Left lung (tissue), 10 donors: ENCODE data around the gene SYS1. TPM values are rescaled to one million over a fixed set of nuclear protein-coding genes. Genes with fewer than 3 reads are reported as not detected.
A peak's percentile ranks its signal among the peaks of the same experiment; 100 is the strongest.

Experiments used
- ATAC-seq: fragments of 200-7000 bp; cut with Tn5 transposase; one replicate; pipeline ENCODE4 v1.9.1; 2020; ENCODE audit warnings: moderate library complexity
- DNase-seq, 4 donors: peaks; one replicate each; pipeline ENCODE4 v3.0.0-alpha.2; 2013 to 2020
- H3K27ac ChIP-seq, 2 donors: fragments of 200-600 bp; sonication (generic) in 1 of 2; one replicate each; pipeline versions ENCODE4 v1.5.0 to v1.8.0; 2020 to 2021
- H3K27me3 ChIP-seq, 2 donors: fragments of 200-600 bp; sonication (generic) in 1 of 2; one replicate each; pipeline versions ENCODE4 v1.5.0 to v1.8.0; 2020 to 2021
- H3K36me3 ChIP-seq, 2 donors: fragments of 200-600 bp; sonication (generic) in 1 of 2; one replicate each; pipeline versions ENCODE4 v1.5.0 to v1.8.0; 2020 to 2021
- H3K4me1 ChIP-seq, 2 donors: fragments of 200-600 bp; one replicate each; pipeline ENCODE4 v1.8.0; 2021
- H3K4me3 ChIP-seq, 2 donors: fragments of 200-600 bp; sonication (generic) in 1 of 2; one replicate each; pipeline versions ENCODE4 v1.5.0 to v1.8.0; 2020 to 2021; ENCODE audit warnings: mild to moderate bottlenecking in 1 of 2
- H3K9me3 ChIP-seq, 2 donors: fragments of 200-600 bp; sonication (generic) in 1 of 2; one replicate each; pipeline versions ENCODE4 v1.5.0 to v1.8.0; 2020 to 2021
- intact Hi-C, 2 donors: fragments of 100-400 bp; cut with DNase I; formaldehyde crosslinking; loops; one replicate each; pipeline versions ENCODE4 v1.11.2 to v1.14.2; 2022
- polyA plus RNA-seq, 6 donors: library from polyadenylated mRNA; unstranded; fragments of 120-200 nt; gene quantifications; one replicate each; pipeline ENCODE4 v1.2.1, GENCODE V29; 2013; ENCODE audit not compliant: insufficient read length in 6 of 6
- total RNA-seq, 2 donors: library from RNA; stranded (reverse); fragmentation: NEBNext Ultra II Directional; extraction: Animal tissue kit (Norgen Biotek cat#: 25700); gene quantifications; one replicate each; pipeline ENCODE4 v1.2.1, GENCODE V29; 2021
- TF ChIP-seq, protein P1 (sequence below), 2 donors: fragments of 200-600 bp; sonication (generic) in 1 of 2; IDR thresholded peaks; one replicate each; pipeline versions ENCODE4 v1.5.0 to v1.8.0; 2021; ENCODE audit warnings: antibody characterized with exemption in 2 of 2
- donor health status: DM: no; HTN: yes; CAD: no.
- donor health status: DM: no; HTN: no; CAD: no.

The SYS1 gene
- total and polyA plus RNA-seq, 8 donors = 20.8 to 48.8 (median 24.1) TPM

DNA sequence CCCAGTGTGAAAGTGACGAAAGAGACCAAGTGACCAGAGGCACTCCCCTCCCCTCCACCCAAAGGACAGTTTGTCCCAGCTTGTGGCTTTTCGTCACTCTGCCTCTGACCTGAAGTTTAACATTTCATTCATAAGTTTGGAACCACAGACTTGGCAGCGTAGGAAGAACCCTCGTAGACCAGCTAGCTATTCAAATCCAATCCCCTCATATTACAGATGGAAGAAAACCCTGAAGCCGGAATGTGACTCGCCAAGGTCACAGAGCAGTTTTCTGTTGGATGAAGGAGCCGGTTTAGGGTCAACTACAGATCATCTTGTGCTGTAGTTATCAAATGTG is 3.9 kb upstream of the SYS1 start:
- intact Hi-C loops = no loop called here
- H3K27me3 ChIP-seq = no peaks in the 10 kb centered on the region
- no peak overlapping the region for H3K4me3 ChIP-seq
- no peaks in the 10 kb centered on the region for H3K9me3 ChIP-seq
- H3K27ac ChIP-seq = peak overlapping the region; percentile 77 to 78
- ATAC-seq (peak; percentile 9), DNase-seq (peak in 1 of 4 donors; percentile 72)
- H3K36me3 ChIP-seq = no peaks in the 10 kb centered on the region
- peaks cover 33 to 70% of the 10 kb centered on the region in 2 donors for H3K4me1 ChIP-seq
- TF ChIP-seq, protein P1, sequence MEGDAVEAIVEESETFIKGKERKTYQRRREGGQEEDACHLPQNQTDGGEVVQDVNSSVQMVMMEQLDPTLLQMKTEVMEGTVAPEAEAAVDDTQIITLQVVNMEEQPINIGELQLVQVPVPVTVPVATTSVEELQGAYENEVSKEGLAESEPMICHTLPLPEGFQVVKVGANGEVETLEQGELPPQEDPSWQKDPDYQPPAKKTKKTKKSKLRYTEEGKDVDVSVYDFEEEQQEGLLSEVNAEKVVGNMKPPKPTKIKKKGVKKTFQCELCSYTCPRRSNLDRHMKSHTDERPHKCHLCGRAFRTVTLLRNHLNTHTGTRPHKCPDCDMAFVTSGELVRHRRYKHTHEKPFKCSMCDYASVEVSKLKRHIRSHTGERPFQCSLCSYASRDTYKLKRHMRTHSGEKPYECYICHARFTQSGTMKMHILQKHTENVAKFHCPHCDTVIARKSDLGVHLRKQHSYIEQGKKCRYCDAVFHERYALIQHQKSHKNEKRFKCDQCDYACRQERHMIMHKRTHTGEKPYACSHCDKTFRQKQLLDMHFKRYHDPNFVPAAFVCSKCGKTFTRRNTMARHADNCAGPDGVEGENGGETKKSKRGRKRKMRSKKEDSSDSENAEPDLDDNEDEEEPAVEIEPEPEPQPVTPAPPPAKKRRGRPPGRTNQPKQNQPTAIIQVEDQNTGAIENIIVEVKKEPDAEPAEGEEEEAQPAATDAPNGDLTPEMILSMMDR (IDR thresholded peaks at IDR 0.05) = no peak

DNA sequence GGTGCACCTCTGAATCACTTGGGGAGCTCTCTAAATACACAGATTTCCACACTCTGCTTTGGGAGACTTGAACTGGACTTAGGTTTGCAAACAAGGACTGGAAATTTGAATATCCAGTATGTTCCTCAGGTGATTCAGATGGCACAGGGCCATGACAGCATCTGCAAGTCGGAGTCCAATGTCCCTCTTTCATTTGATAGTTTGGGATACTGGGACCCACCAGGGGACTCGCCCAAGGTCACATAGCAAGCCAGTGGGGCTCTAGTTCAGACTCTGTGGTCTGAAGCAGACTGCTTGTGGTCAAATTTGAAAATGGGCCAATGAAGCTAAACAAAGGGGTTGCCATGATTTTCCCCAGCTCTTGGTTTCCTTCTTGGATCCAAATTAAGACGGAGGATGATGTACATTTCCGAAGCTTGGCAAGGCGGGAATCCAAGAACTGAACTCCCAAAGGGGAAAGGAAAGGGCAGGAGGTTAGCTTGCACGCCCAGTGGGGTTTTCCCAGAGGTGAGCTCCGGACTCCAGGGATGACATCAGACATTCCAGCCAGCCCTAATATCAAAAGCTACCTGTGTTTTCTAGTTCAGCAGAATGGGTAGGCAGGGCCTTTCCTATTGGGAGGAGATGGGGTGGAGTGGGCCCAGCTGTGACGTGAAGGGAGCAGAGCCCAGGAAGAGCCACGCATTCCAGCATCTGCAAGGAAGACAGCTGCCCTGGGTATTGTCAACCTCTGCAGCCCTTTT is 3.4 kb upstream of the SYS1 start:
- no peaks in the 10 kb centered on the region for H3K27me3 ChIP-seq
- ATAC-seq = peak; percentile 1
- no peaks in the 10 kb centered on the region for H3K36me3 ChIP-seq
- DNase-seq = no peak
- H3K9me3 ChIP-seq = no peaks in the 10 kb centered on the region
- H3K27ac ChIP-seq = peak overlapping the region; percentile 77 to 78
- intact Hi-C loops = no loop called here
- TF ChIP-seq, protein P1 (IDR thresholded peaks at IDR 0.05) = no peak
- H3K4me1 ChIP-seq = peaks cover 35 to 74% of the 10 kb centered on the region in 2 donors
- H3K4me3 ChIP-seq = no peak overlapping the region

DNA sequence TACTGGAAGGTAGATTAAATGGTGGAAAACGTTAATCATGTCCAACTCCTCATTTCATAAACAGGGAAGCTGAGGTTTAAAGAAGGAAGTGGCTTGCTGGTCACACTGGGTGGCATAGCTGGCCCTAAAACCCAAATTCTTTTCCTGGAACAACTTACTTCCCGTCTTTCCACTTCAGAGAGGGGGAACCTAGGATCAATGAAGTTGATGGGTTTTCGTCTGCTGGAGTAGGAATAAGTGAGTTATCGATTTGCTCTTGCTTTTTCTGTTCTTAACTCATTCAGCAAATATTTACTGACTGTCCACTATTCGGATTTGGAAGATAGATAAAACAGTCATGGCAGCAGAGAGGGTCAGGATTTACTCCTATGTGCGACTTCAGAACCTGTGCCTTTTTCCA is 1.2 kb upstream of the SYS1 start:
- Histone ChIP-seq H3K27ac (peak overlapping the region; percentile 94 to 97), H3K4me3 (peak overlapping the region in 1 of 2 donors; percentile 77), H3K36me3 (peaks cover 0 to 16% of the 10 kb centered on the region in 2 donors), H3K9me3 (no peaks in the 10 kb centered on the region), H3K4me1 (peaks cover 40 to 83% of the 10 kb centered on the region in 2 donors), H3K27me3 (no peaks in the 10 kb centered on the region)
- intact Hi-C loops = loop anchor here in 1 of 2 donors (2.0 kb wide), 1 partner anchor 75 kb away; no protein-coding TSS in a partner anchor
- ATAC-seq (no peak), DNase-seq (no peak)
- TF ChIP-seq, protein P1 (IDR thresholded peaks at IDR 0.05) = no peak

DNA sequence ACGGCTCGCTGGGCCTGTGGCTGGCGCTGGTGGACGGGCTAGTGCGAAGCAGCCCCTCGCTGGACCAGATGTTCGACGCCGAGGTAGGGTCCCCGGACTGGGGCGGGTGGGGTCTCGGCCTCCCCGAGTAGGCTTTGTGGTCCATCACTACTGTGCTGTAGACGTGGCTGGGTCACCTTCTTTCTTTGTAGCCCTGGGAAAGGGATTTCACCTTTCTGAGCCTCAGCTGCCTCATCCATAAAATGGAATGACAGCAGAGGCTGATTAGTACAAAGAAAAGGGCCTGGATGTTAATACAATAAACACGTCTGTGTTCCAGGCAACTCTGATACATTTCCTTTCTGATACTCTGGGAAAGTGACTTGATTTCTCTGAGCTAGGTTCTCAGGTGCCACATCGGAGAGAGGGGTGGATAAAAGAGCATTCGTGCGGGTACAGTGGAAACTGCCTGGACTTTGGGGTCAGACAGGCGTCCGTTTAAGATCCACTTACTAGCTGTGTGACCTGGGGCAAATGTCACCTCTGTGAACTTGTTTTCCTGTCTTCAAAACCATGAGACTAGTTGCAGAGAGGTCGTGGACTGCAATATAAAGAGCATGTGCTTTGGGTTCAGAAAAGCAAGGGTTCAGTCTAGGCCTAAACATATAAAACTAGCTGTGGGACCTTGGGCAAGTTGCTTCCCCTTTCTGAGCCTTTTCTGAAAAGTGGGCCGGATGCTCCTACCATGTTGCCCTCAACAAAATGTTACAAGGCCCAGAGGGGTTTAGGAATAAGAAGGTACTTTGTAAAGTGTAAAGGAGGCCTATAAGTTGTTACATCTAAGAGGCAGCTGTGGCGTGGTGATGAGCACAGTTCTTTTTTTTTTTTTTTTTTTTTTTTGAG is 896 bp downstream of the SYS1 start:
- H3K27ac ChIP-seq = peak overlapping the region; percentile 94 to 97
- H3K9me3 ChIP-seq = no peaks in the 10 kb centered on the region
- H3K4me3 ChIP-seq = peak overlapping the region; percentile 72 to 77
- ATAC-seq = no peak
- H3K36me3 ChIP-seq = peaks cover 0 to 29% of the 10 kb centered on the region in 2 donors
- no peak for DNase-seq
- intact Hi-C loops = loop anchor here in 1 of 2 donors (2.0 kb wide), 1 partner anchor 73 kb away; no protein-coding TSS in a partner anchor
- H3K4me1 ChIP-seq = peaks cover 28 to 85% of the 10 kb centered on the region in 2 donors
- TF ChIP-seq, protein P1 (IDR thresholded peaks at IDR 0.05) = no peak
- no peaks in the 10 kb centered on the region for H3K27me3 ChIP-seq
